Ammon's horn (tissue), 1 donor: ENCODE measurements around the gene ZNF570.

Source experiments
- DNase-seq: peaks from one replicate; pipeline ENCODE4 v3.0.0-alpha.2; 2016; ENCODE audit warnings: low spot score

ZNF570 gene

GRCh38 chr19:37468961-37469777 lies at the start of gene ZNF570:
Gene ZNF570 (plus strand): TSS chr19:37469356. CDS start chr19:37470355, 999 bp downstream.
- DNase-seq = peak; percentile 88

- DNase-seq = no peak
These were observed 16.5 kb upstream of the ZNF570 start for GRCh38 chr19:37452500-37453245.

- DNase-seq = no peak
These were observed 2.8 kb upstream of the ZNF570 start for GRCh38 chr19:37466277-37466797.

GRCh38 chr19:37466798-37467607 lies 2.2 kb upstream of the ZNF570 start, which contains the start of gene ZNF569:
Gene ZNF569 (minus strand): TSS chr19:37467444. CDS start chr19:37444921, 22,523 bp downstream.
- peak; percentile 97 for DNase-seq

- no peak for DNase-seq
These were observed 1.5 kb upstream of the ZNF570 start for GRCh38 chr19:37467608-37468090.

- DNase-seq = no peak
These were observed 1.1 kb downstream of the ZNF570 start for GRCh38 chr19:37470216-37470615.

- no peak for DNase-seq
These were observed 3.0 kb downstream of the ZNF570 start for GRCh38 chr19:37472165-37472564.

GRCh38 chr19:37484406-37485168 lies 15.4 kb downstream of the ZNF570 start:
- DNase-seq = no peak

- DNase-seq = no peak
These were observed 23.1 kb downstream of the ZNF570 start for GRCh38 chr19:37492213-37492612.

GRCh38 chr19:37505958-37506386 lies 36.8 kb downstream of the ZNF570 start:
- DNase-seq = no peak

- DNase-seq = peak; percentile 86
These were observed 37.4 kb downstream of the ZNF570 start, which contains the start of gene ZNF793 for GRCh38 chr19:37506387-37507166. Gene ZNF793 (plus strand): TSS chr19:37506939. CDS start chr19:37523440, 16,501 bp downstream.

- DNase-seq = no peak
These were observed 38.0 kb downstream of the ZNF570 start for GRCh38 chr19:37507167-37507464.

- no peak for DNase-seq
These were observed 42.0 kb downstream of the ZNF570 start for GRCh38 chr19:37511186-37511585.

- no peak for DNase-seq
These were observed 42.7 kb downstream of the ZNF570 start for GRCh38 chr19:37511821-37512220.

GRCh38 chr19:37513397-37513796 lies 44.2 kb downstream of the ZNF570 start:
- DNase-seq = no peak

GRCh38 chr19:37519890-37520289 lies 50.7 kb downstream of the ZNF570 start:
- DNase-seq = no peak

GRCh38 chr19:37537391-37537947 lies 68.3 kb downstream of the ZNF570 start:
- DNase-seq = no peak
